ENCODE measurements around the gene MAP4K3.

Gene MAP4K3

DNA sequence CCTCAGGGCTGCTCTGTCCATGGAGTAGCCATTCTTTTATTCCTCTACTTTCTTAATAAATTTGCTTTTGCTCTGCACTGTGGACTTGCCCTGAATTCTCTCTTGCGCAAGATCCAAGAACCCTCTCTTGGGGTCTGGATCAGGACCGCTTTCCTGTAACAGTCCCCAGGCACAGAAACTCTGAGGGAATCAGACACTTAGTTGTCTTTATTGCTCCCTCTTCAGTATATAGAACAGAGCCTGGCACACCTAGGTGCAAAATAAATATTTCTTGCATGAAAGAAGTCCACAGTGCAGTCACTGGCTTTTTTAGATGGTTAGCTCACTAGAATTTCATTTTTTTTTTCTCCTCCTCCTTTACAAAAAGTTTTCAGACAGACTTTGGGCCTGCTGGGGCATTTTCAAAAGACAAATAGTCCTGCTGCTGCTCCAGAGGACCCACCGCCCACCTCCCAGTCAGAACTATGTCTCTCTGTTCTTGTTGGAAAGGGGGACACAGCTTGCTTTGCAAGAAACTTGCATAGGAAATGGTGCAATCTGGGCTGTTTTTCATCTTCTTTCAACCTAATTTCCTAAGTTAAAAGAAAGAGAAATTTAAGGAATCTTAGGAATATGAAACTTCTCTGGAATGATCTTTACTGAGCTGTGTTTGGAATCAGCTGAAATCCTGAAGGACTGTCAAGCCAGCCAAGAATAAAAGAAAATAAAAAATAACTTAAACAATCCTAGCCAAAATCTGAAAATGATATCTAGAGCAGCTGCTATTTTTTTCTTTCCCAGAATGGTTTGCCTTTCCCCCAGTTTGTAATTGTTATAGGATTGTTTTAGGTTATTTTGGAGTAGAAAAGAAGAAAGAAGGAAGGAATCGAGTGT is 31.7 kb upstream of the MAP4K3 start:
- in situ Hi-C loops (cut with HindIII; ENCODE audit: low pct_unique_long_range_greater_than_20kb, low sequenced_read_pairs): no loop called here
- no peak for TF ChIP-seq JUND (IDR thresholded peaks at IDR 0.05; ENCODE audit: low read depth)
- no peak for DNase-seq (ENCODE audit: low read depth in 1 of 2, low spot score in 1 of 2)

DNA sequence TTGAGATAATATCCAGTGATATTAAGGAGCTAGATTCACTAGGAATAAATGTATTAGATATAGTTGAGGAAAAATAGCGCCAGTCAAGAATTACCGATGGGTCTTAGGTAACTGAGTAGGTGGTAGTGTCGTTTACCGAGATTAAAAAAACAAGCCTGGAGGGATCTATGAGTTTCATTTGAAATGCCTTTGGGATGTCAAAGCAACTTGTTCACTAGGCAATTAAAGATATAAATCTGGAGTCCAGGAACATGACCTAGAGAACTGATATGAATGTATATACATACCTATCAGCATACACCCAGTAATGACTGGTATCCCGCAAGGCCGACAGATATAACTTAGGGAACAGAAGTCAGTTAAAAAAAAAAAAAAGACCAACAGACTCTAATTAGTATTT is 29.2 kb upstream of the MAP4K3 start:
- in situ Hi-C loops (cut with HindIII; ENCODE audit: low pct_unique_long_range_greater_than_20kb, low sequenced_read_pairs): no loop called here
- DNase-seq (ENCODE audit: low read depth in 1 of 2, low spot score in 1 of 2): no peak
- no peak for TF ChIP-seq JUND (IDR thresholded peaks at IDR 0.05; ENCODE audit: low read depth)

DNA sequence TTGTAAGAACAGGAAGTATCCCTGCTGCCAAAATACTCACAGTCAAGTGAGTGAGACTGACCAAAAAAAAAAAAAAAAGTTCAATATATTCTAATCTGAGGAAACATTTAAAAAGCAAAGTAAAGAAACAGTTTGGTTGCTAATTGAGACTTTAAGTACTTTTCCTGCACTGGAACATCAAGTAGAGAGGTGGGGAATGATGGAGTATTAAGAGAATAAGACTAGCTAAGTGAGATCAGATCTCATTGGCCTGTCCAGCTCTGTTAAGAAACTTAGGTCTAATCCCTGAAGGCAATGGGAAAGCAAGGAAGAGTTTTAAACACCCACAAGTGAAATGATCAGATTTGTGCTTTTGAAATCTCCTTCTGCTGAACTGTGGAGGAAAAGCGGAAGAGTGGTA is 27.8 kb upstream of the MAP4K3 start:
- no peak for TF ChIP-seq JUND (IDR thresholded peaks at IDR 0.05; ENCODE audit: low read depth)
- in situ Hi-C loops (cut with HindIII; ENCODE audit: low pct_unique_long_range_greater_than_20kb, low sequenced_read_pairs): no loop called here
- DNase-seq (ENCODE audit: low read depth in 1 of 2, low spot score in 1 of 2): no peak

DNA sequence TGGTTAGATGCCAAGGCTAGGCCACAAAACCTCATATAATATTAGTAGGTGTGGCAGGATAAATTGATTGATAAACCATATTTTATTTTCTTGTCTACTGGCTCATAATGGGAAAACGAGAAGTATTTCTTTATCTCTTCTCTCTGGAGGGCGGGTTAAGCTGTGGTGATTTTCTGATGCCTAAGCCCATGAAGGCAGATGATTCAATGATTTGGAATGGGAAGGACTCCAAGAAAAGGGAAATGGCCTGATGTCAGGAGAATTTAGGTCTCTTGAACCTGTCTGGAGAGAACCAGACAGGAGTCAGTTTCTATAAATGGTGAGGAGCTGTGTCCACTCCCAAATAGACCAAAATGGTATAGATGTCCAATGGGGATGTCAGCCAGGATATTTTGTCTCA is 18.7 kb upstream of the MAP4K3 start:
- in situ Hi-C loops (cut with HindIII; ENCODE audit: low pct_unique_long_range_greater_than_20kb, low sequenced_read_pairs): no loop called here

DNA sequence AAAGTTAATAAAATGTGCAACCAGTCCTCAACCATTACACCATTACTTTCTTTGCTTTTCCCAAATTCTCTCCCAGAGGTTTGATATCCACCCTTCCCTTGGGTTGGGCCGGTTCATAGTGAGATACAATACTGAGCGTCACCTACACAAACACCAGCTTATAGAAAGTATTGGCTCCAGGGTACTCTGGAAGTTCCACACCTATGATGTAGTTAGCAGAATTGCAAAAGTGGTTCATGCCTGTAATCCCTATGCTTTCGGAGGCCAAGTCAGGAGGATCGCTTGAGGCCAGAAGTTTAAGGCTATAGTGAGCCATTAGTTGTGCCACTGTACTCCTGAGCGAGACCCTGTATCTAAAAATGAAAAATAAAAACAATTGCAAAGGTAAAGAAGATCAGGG is 15.3 kb upstream of the MAP4K3 start:
- no peak for TF ChIP-seq JUND (IDR thresholded peaks at IDR 0.05; ENCODE audit: low read depth)
- in situ Hi-C loops (cut with HindIII; ENCODE audit: low pct_unique_long_range_greater_than_20kb, low sequenced_read_pairs): no loop called here
- no peak for DNase-seq (ENCODE audit: low read depth in 1 of 2, low spot score in 1 of 2)

More for the DNA sequence above, 18.7 kb upstream of the MAP4K3 start:
- DNase-seq (ENCODE audit: low read depth in 1 of 2, low spot score in 1 of 2): no peak
- TF ChIP-seq JUND (IDR thresholded peaks at IDR 0.05; ENCODE audit: low read depth): no peak

DNA sequence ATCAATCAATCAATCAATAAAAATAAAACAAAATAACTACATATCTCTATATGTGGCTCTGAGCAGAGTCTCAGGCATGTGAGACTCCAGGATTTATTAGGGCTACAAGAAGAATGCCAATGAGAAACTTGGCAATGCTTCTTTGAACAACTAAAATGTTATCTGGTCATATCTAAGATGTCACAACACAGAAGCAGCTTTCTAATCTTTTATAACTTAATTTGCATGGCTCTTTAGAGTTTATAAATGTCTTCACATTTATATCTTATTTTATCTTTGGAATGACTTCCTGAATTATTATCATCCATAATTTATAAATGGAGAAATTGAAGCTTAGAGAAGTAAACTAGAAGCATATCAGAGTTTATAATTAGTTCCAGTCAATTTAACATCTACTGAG is 14.9 kb upstream of the MAP4K3 start:
- no peak for TF ChIP-seq JUND (IDR thresholded peaks at IDR 0.05; ENCODE audit: low read depth)
- in situ Hi-C loops (cut with HindIII; ENCODE audit: low pct_unique_long_range_greater_than_20kb, low sequenced_read_pairs): no loop called here

DNA sequence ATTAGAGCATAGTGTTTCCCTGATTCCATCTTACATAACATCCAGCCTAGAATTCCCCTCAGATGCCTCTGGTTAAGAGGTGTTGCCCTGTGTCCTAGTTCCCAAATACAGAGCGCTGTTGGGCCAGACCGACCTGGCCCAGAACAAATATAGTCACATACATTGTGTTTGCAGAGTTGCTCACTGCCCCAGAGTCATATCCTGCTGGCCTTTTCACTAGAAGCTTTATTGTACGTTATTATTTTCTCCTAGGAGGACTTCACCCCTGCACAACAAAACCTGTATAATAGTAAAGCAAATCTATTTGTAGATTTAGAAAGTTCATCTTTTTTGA is 11.1 kb upstream of the MAP4K3 start:
- TF ChIP-seq JUND (IDR thresholded peaks at IDR 0.05; ENCODE audit: low read depth): no peak
- DNase-seq (ENCODE audit: low read depth in 1 of 2, low spot score in 1 of 2): peak in 1 of 2 experiments; percentile 67
- in situ Hi-C loops (cut with HindIII; ENCODE audit: low pct_unique_long_range_greater_than_20kb, low sequenced_read_pairs): no loop called here

More for the DNA sequence above, 14.9 kb upstream of the MAP4K3 start:
- DNase-seq (ENCODE audit: low read depth in 1 of 2, low spot score in 1 of 2): no peak

DNA sequence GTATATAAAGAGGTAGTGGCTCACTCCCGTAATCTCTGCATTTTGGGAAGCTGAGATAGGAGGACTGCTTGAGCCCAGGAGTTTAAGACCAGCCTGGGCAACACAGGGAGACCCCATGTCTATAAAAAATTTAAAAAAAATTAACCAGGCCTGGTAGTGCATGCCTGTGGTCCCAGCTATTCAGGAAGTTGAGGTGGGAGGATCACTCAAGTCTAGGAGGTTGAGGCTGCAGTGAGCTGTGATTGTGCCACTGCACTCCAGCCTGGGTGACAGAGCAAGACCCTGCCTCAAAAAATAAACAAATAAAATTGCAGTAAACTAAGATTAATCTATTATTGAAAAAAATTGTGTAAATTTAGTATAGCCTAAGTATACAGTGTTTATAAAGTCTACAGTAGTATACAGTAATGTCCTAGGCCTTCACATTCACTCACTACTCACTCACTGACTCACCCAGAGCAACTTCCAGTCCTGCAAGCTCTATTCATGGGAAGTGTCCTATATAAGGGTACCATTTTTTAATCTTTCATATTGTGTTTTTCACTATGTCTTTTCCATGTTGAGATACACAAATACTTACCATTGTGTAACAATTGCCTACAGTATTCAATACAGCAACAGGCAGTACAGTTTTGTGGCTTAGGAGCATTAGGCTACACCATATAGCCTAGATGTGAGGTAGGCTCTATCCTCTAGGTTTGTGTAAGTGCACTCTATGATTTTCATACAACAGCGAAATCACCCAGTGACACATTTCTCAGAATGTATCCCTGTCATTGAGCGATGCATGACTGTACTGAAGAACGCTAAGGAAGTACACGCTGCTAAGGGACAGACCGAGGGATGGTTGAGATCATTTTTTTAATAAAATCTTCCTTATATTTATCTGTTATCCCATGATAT is 10.4 kb upstream of the MAP4K3 start:
- in situ Hi-C loops (cut with HindIII; ENCODE audit: low pct_unique_long_range_greater_than_20kb, low sequenced_read_pairs): no loop called here
- no peak for TF ChIP-seq JUND (IDR thresholded peaks at IDR 0.05; ENCODE audit: low read depth)
- no peak for DNase-seq (ENCODE audit: low read depth in 1 of 2, low spot score in 1 of 2)

DNA sequence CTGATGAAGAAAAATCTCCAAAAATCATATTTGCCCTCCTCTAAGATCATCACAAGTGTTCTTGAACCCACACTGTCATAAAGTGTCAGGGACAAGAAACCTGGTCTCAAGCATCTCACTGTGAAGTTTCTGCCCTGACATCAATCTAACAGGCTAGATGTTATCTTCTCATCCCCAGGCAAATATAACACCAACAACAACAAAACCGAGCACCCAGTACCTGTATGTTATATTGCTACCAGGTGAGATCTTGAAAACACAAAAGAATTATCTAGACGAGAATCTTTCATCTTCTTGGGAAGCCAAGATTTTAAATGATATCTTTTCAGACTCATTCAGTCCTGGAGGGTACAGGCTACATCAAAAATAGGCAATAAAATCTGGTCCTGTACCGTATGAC is 8.8 kb upstream of the MAP4K3 start:
- DNase-seq (ENCODE audit: low read depth in 1 of 2, low spot score in 1 of 2): no peak
- in situ Hi-C loops (cut with HindIII; ENCODE audit: low pct_unique_long_range_greater_than_20kb, low sequenced_read_pairs): no loop called here
- no peak for TF ChIP-seq JUND (IDR thresholded peaks at IDR 0.05; ENCODE audit: low read depth)

DNA sequence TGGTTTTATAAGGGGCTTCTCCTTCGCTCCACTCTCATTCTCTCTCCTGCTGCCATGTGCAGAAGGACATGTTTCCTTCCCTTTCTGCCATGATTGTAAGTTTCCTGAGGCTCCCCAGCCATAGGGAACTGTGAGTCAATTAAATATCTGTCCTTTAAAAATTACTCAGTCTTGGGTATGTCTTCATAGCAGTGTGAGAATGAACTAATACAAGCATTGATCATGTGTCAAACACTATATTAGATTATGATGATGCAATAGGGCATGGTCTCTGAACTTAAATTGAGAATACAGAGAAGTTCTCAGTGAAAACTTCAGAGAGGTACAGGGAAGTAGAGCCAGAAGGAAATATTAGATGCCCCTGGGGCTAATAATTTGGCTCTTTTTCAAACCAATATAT is 5.9 kb upstream of the MAP4K3 start:
- TF ChIP-seq JUND (IDR thresholded peaks at IDR 0.05; ENCODE audit: low read depth): no peak
- DNase-seq (ENCODE audit: low read depth in 1 of 2, low spot score in 1 of 2): no peak
- in situ Hi-C loops (cut with HindIII; ENCODE audit: low pct_unique_long_range_greater_than_20kb, low sequenced_read_pairs): no loop called here

DNA sequence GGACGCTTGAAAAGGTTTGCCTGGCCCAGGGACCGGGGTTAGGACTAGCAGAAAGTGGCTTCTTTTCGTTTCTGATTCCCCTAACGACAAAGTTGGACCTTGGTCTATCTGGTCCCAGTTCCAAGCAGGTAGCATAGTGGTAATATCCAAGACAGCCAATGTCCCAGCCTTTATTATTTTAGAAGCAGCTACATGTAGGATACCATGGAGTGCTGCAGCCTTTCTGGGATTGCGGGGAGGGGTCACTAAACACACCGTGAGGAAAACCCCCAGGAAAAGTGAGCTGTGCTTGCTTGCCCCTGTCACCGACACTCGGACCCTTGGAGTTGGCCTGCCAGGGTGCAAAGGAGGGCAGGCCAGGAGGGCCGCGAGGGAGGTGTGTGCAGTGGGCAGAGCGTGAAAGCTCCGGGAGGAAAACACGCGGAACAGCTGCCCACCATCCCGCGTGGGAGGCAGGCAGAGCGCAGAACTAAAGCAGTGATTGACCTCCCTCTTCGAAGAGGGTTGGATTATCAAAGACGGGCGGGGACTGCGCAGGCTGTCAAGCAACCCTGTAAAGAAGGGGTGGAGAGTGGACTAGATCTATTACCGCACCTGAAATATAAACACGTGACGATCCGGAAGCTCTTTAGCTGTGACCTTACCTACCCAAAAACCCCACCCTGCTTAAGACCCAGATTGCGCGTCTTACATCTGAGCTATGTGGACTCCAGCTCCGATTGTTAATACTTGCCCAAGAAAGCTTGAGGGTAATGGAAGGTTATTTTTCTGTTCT is 624 bp upstream of the MAP4K3 start:
- no peak for TF ChIP-seq JUND (IDR thresholded peaks at IDR 0.05; ENCODE audit: low read depth)
- peak; percentile 47 to 60 for DNase-seq (ENCODE audit: low read depth in 1 of 2, low spot score in 1 of 2)
- in situ Hi-C loops (cut with HindIII; ENCODE audit: low pct_unique_long_range_greater_than_20kb, low sequenced_read_pairs): no loop called here

DNA sequence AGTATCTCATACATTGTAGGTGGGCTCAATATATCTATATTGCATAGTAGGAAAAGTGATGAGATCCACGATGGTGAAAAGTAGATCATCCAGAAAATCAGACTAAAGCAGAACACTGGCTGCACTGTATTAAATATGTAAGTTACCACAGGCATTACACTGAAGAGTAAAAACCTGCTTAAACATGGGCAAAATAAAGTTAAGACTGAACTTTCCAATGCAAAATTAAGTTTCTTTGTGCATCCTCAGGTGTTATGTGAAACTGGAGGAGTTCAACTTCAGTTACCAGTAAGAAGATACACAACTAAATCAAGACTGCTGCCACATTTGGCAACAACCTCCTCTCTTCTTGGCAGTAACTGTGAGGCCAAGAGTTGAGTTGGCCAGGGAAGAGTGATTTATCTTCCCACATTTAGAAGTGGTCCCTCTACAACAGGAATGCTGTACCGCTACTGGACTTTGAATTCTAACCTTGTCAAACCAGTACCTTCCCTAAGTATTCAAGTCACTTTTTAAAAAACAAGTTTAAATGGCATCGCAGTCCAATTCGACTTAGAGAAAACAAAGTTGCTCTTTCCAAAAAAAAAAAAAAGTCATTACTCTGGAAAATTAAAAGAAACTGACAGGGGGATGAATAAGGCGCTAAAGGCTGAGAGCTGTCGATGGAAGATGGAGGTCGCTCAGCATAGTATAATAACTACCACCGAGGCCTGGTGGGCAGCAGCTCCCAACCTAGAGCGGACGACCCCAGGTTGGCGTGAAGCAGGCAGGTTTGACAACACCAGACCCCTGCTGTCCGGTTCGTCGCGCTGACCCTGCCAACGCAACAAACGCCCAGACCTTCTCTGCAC is 1.1 kb downstream of the MAP4K3 start:
- peak in 1 of 2 experiments; percentile 23 for DNase-seq (ENCODE audit: low read depth in 1 of 2, low spot score in 1 of 2)
- in situ Hi-C loops (cut with HindIII; ENCODE audit: low pct_unique_long_range_greater_than_20kb, low sequenced_read_pairs): no loop called here
- no peak for TF ChIP-seq JUND (IDR thresholded peaks at IDR 0.05; ENCODE audit: low read depth)
